Mucosa of rectum (tissue), 2 donors: ENCODE measurements around the gene SLC16A6.
"Not testable (repeated sequence)": the region's sequence is repeated elsewhere in the genome, so short reads cannot be mapped to it uniquely, and the experiment has no call there.

Experiments
- H3K27ac ChIP-seq, 2 donors: one replicate each; pipeline ENCODE4 v1.7.0; 2013; ENCODE audit warnings: inconsistent platforms in 2 of 2, low read depth in 2 of 2, low read length in 2 of 2
- H3K27me3 ChIP-seq, 2 donors: one replicate each; pipeline ENCODE4 v1.7.0; 2013; ENCODE audit warnings: low read length in 2 of 2; ENCODE audit not compliant: control insufficient read depth in 2 of 2, insufficient read depth in 2 of 2
- H3K36me3 ChIP-seq, 2 donors: one replicate each; pipeline ENCODE4 v1.7.0; 2013; ENCODE audit warnings: low read length in 2 of 2; ENCODE audit not compliant: control insufficient read depth in 2 of 2, insufficient read depth in 2 of 2
- H3K4me1 ChIP-seq, 2 donors: one replicate each; pipeline ENCODE4 v1.7.0; 2013; ENCODE audit warnings: low read length in 2 of 2, mild to moderate bottlenecking in 1 of 2; ENCODE audit not compliant: control insufficient read depth in 2 of 2, insufficient read depth in 2 of 2
- H3K4me3 ChIP-seq, 2 donors: one replicate each; pipeline ENCODE4 v1.7.0; 2013; ENCODE audit warnings: low read length in 2 of 2
- H3K9ac ChIP-seq, 2 donors: one replicate each; pipeline ENCODE4 v1.7.0; 2013; ENCODE audit warnings: low read length in 2 of 2, low read depth in 1 of 2, mild to moderate bottlenecking in 1 of 2
- H3K9me3 ChIP-seq, 2 donors: one replicate each; pipeline ENCODE4 v1.7.0; 2013; ENCODE audit warnings: low read length in 2 of 2; ENCODE audit not compliant: control insufficient read depth in 2 of 2
- donor health status: healthy.
- donor health status: Normal muscosa, but diverticular disease.

Gene SLC16A6

DNA sequence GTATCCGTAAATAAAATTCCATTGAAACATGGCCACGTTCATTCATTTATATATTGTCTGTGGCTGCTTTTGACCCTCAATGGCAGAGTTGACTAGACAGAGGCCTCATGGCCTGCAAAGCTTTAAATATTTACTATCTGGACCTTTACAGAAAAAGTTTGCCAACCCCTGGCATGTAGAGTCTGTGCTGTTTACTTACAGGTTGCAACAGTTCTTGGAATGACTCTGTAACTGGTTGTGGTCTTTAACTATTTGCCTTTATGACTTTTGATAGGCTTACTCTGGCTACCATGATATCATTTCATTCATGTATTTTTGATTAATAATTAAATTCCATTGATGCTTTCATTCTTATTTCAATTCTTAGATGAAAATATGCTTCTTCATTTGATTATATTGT, 25.1 kb downstream of the SLC16A6 start:
- H3K36me3 ChIP-seq, H3K27ac ChIP-seq, H3K9me3 ChIP-seq, H3K4me3 ChIP-seq, H3K9ac ChIP-seq, H3K27me3 ChIP-seq, H3K4me1 ChIP-seq: not testable (repeated sequence)

DNA sequence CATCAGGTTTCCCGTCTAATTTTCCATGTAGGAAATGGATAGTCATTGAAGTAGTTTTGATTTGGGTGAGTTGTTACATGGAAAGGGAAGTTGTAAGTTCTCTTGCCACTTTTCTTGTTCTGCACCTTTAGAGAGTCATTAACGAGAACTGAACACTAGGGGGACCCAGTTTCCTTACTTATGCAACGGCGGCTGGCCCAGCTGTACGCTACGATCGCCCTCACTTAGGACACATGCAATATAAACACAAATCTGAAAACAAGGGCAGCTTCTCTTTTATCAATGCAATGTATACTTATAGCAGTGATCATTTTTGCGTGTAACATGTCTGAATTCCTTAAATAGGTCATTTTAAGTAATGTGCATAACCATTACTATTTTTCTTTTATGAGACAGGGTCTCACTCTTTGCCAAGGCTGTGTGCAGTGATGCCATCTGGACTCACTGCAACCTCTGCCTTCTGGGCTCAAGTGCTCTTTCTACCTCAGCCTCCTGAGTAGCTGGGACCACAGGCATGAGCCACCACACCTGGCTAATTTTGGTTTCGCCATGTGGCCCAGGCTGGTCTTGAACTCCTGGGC, 27.7 kb downstream of the SLC16A6 start:
- not testable (repeated sequence) for H3K27ac ChIP-seq, H3K4me1 ChIP-seq, H3K9ac ChIP-seq, H3K4me3 ChIP-seq, H3K36me3 ChIP-seq, H3K9me3 ChIP-seq, H3K27me3 ChIP-seq

DNA sequence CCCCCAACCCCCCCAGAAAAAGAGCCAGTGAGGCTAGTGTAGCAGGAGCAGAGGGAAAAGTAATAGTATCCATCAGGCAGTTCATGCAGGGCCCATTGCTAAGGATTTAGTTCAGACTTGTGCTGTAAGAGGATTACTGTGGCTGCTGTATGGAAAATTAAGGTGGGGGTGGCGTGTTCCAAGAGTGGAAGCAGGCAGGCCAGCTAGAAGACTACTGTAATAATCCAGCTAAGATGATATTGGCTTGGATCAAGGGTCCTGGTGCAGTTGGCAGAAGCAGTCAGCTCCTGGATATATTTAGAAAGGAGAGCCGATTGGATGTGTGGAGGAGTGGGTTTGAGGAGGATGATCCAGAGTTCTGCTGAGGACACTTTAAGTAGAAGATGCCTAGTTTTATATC, 28.5 kb downstream of the SLC16A6 start:
- not testable (repeated sequence) for H3K9me3 ChIP-seq, H3K4me1 ChIP-seq, H3K27ac ChIP-seq, H3K36me3 ChIP-seq, H3K9ac ChIP-seq, H3K4me3 ChIP-seq, H3K27me3 ChIP-seq

DNA sequence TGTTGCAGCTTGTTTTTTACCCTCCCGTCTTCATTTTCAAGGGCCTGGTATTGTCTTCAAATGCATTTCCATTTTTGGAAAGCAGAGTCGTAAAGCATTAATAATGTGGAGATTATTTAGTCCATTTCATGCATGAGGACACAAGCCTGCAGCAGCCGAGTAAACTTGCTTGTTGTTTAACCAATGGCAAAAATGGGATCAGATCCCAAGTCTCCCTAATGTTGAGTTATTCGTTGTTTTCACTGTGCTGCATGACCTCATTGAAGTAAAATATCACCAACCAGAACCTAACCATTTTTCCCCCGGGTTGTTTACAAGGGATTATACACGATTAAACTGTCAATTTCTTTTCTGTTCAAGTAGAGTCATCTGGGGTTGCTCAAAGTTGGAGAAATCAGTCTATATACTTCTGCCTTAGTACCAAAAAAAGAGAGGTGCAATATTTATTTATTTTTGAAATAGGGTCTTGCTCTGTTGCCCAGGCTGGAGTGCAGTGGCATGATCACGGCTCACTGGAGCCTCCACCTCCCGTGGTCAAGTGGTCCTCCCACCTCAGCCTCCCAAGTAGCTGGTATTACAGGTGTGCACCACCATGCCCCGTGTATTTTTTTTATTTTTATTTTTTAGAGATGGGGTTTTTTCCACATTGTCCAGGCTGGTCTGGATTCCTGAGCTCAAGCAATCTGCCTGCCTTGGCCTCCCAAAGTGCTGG, 30.7 kb downstream of the SLC16A6 start:
- H3K4me1 ChIP-seq, result peaks cover 4 to 7% of the 10 kb centered on the region in 2 donors
- H3K27ac ChIP-seq, result no peak overlapping the region
- H3K27me3 ChIP-seq, result no peaks in the 10 kb centered on the region
- H3K36me3 ChIP-seq, result peaks cover 9 to 11% of the 10 kb centered on the region in 2 donors
- H3K9ac ChIP-seq, result no peak overlapping the region
- H3K4me3 ChIP-seq, result no peak overlapping the region
- H3K9me3 ChIP-seq, result no peaks in the 10 kb centered on the region

DNA sequence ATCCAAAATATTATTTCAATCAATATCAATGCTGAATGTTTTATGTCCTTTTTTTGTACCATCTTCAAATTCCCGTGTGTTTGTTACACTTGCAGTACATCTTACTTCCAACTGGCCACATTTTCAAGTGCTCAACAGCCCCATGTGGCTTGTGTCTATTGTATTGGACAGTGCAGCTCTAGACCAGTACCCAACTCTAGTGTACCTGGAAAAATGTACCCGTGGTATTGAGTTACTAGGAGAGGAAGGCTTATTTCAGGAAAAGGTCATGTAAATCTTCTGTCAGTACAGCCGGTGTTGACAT, 31.3 kb downstream of the SLC16A6 start:
- H3K27ac ChIP-seq, result peak overlapping the region in 1 of 2 donors; percentile 43
- not testable (repeated sequence) for H3K9me3 ChIP-seq, H3K4me1 ChIP-seq, H3K4me3 ChIP-seq, H3K27me3 ChIP-seq, H3K9ac ChIP-seq
- peaks cover 11 to 15% of the 10 kb centered on the region in 2 donors for H3K36me3 ChIP-seq

DNA sequence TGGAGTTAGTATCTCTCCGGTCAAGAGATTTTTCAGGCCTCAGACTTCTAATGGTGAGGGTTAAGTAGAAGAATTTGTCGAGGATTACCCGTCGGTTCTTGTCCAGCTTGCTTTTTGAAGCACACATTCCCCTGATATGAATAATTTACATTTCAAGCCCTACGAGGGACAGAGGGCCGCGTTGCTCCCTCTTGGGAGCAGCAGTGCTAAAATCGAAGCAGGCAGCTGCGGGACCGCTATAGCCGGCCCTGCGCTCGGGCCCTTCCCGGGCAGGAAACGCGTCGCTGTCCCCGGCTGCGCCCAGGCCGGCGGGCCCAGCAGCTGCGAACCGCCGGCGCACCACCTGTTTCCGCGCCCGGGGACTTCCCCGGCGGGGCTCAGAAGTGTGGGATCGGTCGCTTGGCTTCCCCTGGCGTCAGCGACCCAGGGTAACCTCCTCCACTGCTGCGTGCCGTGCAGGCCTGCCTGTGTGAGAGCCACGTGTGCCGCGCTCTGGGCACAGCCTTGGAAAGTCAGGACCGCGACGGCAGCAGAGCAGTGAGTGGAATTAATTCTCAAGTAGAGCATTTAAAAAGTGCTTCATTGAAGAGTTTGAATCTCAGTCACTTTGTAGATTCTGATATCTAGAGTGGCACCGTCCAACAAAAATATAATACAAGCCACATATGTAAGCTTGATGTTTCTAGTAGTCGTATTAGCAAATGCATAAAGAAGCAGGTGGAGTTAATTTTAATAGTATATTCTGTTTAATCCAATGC, 31.9 kb downstream of the SLC16A6 start:
- not testable (repeated sequence) for H3K27me3 ChIP-seq, H3K9me3 ChIP-seq, H3K4me1 ChIP-seq
- peak overlapping the region; percentile 47 to 50 for H3K9ac ChIP-seq
- H3K27ac ChIP-seq, result peak overlapping the region; percentile 46 to 61
- peak overlapping the region in 1 of 2 donors; percentile 41 for H3K4me3 ChIP-seq
- H3K36me3 ChIP-seq, result peaks cover 11 to 15% of the 10 kb centered on the region in 2 donors

DNA sequence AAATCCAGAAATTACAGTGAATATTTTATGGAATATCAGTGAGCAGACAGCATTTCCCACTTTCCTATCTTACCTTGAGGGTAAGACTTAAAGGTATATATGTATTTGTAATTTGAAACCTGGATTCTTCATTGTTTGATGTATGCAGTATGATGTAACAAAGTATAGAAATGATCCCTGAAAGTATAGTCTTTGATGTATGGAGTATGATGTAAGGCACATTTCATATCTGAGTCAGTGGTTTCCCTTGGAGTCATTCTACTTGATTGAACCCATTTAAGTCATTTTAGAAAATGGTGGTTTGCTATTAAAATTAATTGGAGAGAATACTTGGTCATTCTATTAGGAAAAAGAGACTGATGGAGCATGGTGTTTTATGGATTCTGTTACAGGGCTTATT, 33.0 kb downstream of the SLC16A6 start:
- Histone ChIP-seq H3K27me3 (no peaks in the 10 kb centered on the region), H3K9me3 (no peaks in the 10 kb centered on the region), H3K9ac (no peak overlapping the region), H3K27ac (no peak overlapping the region), H3K36me3 (peaks cover 11 to 17% of the 10 kb centered on the region in 2 donors), H3K4me1 (peaks cover 4 to 8% of the 10 kb centered on the region in 2 donors), H3K4me3 (no peak overlapping the region)

DNA sequence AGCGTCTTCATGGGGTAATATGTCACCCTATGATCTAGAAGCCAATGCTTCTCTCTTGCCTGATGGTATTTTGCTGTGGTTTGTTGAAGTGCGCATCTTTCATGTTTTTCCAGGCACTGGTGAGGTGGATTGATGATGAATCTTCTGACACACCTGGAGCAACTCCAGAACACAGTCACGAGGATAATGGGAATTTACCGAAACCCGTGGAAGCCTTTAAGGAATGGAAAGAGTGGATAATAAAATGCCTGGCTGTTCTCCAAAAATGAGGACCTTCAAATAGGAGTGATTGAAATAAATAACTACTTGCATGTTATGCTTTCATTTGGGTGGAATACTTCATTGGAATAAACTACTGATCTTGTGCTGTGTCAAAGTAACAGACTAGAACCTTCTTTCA, 34.2 kb downstream of the SLC16A6 start:
- H3K36me3 ChIP-seq, result peaks cover 11 to 17% of the 10 kb centered on the region in 2 donors
- H3K4me3 ChIP-seq, H3K27ac ChIP-seq, H3K27me3 ChIP-seq, H3K9ac ChIP-seq, H3K4me1 ChIP-seq, H3K9me3 ChIP-seq: not testable (repeated sequence)

DNA sequence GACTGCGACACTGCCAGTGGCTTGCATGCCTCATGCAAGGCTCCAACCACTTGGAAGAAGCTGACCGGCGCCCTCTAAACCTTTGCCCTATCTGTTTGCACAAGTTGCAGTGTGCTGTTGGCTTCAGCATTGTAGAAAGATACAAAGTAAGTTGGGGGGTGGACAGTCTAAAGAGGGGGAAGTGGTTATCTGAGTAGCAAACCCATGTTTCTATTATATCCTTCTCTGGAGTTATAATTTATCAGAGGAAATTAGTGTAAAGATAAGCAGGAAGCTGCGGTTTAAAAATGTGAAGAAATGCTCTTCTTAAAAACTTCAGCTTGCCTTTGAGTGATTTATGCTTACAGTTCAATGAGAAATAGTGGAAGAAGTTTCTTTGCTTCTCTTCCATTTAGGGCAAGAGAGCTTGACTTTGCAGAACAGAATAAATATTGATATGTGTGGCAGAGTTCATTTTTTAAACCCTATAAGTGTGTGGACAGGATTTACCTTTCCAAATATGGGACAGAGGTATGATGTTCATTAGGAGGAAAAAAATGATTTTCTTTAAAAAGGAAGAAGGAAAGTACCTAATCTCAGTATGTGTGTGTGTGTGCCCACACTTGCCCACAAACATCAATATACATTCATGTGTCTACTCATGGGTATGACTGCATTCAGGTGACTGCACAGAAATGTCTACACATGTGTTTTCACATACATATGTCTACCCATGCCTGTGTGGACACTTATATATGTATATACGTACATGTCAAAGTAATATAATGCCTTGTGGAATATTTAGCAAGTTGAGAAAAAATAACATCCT, 35.0 kb downstream of the SLC16A6 start:
- Histone ChIP-seq H3K27ac (peak overlapping the region in 1 of 2 donors; percentile 52), H3K4me1 (peaks cover 4 to 8% of the 10 kb centered on the region in 2 donors), H3K9me3 (no peaks in the 10 kb centered on the region), H3K27me3 (no peaks in the 10 kb centered on the region), H3K36me3 (peaks cover 14 to 21% of the 10 kb centered on the region in 2 donors), H3K4me3 (no peak overlapping the region), H3K9ac (no peak overlapping the region)

DNA sequence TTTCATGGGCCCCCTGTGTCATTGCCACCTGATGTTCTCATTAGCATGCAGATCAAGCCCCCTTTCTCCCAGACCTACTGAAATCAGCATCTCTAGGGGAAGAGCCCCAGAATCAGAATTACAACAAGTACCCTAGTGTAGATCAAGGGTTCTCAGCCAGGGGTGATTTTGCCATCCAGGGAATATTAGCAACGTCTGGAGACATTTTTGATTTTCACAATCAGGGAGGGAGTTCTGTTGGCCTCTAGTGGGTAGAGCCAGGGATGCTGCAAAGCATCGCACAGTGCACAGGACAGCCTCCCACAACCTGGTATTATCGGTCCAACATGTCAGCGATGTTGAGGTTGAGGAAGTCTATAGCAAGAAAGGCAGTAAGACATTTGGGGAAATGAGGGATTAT, 35.8 kb downstream of the SLC16A6 start:
- no peaks in the 10 kb centered on the region for H3K9me3 ChIP-seq
- H3K36me3 ChIP-seq, result peaks cover 17 to 23% of the 10 kb centered on the region in 2 donors
- peak overlapping the region in 1 of 2 donors; percentile 52 for H3K27ac ChIP-seq
- no peak overlapping the region for H3K9ac ChIP-seq
- H3K4me3 ChIP-seq, result no peak overlapping the region
- H3K27me3 ChIP-seq, result no peaks in the 10 kb centered on the region
- H3K4me1 ChIP-seq, result peaks cover 4 to 8% of the 10 kb centered on the region in 2 donors
